AG09319 (cell line): ENCODE results near the gene ENHO.

ENCODE experiments used
- DNase-seq: peaks from one replicate; pipeline ENCODE4 v3.0.0-alpha.2; 2010; ENCODE audit warnings: low read depth; ENCODE audit errors: extremely low read depth
- TF ChIP-seq, protein P1 (sequence below): IDR thresholded peaks from 2 replicates; pipeline ENCODE4 v1.5.1; 2011; ENCODE audit warnings: low read depth, mild to moderate bottlenecking, inconsistent platforms, low read length, moderate library complexity

ENHO gene

DNA sequence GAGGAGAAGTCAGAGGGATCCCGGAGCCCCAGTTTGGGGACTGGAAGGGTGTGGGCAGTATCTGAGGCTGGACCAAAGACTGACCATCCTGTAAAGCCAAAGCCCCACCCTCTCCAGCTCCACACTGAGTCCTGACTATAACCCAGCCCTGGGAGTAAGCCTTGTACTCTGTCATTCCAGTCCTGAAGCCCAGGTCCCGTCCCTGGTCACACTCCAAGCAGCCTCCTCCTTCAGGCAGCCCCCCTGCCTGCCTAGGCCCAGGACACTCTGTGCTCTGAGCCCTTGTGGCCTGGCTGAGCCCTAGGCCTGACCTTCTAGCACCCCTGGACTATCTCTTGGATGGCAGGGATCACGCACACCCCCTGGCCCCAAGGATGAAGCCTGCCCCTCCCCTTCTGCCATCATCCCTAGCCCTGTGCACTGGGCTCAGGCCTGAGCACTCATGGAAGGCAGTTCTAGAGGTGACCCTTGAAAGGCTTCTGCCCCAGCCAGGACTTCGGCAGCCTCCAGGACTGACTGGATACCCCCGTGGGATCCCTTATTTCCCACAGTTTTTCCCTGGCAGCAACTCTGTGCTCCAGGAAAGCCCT, 28.0 kb upstream of the ENHO start:
- no peak for DNase-seq

DNA sequence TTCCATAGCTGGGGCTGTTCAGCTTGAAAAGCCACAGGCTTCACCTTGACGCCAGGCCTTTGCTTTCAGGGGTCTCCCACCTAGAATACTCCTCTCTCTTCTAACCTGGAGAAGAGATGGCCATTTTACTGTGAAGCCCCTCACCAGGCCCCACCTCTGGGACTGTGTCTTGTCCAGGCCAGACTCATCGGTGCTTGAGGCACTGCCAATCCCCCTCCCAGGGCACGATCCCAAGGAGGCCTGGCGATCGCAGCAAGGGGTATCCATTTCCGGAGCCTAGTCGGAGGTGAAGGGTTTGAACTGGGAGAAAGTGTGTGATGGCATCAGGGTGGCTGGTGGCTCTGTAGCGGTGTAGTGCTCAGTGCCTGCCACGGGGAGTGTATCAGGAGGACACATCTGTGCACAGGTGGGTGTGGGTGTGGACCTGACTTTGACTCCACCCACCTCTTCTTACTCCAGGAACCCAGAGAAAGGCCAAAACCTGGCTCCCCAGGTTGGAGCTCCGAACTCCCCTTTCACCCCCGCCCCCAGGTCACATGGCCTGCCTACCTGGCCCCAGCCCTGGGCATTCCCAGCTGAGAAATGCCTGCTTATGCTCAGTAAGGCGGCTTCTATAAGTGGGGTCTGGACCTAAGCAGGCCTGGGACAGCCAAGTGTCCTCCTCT, 27.4 kb upstream of the ENHO start:
- TF ChIP-seq, protein P1, sequence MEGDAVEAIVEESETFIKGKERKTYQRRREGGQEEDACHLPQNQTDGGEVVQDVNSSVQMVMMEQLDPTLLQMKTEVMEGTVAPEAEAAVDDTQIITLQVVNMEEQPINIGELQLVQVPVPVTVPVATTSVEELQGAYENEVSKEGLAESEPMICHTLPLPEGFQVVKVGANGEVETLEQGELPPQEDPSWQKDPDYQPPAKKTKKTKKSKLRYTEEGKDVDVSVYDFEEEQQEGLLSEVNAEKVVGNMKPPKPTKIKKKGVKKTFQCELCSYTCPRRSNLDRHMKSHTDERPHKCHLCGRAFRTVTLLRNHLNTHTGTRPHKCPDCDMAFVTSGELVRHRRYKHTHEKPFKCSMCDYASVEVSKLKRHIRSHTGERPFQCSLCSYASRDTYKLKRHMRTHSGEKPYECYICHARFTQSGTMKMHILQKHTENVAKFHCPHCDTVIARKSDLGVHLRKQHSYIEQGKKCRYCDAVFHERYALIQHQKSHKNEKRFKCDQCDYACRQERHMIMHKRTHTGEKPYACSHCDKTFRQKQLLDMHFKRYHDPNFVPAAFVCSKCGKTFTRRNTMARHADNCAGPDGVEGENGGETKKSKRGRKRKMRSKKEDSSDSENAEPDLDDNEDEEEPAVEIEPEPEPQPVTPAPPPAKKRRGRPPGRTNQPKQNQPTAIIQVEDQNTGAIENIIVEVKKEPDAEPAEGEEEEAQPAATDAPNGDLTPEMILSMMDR = no peak

More for the DNA sequence above, 28.0 kb upstream of the ENHO start:
- TF ChIP-seq, protein P1 = no peak

DNA sequence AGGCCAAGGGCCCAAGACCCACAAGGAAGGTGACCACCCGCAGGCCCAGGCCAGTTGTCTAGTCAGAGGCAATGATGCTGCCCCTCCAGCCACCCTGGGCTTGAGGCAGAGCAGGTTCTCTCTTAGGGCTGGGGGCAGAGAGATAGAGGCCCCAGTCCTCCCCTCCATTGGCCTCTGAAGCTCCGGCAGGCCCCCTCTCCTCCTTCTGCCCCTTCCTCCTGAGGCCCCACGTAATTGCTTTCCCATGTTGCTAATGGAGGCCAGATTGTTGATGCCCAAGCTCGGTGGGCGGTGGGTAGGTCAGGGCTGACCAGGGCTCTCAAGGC, 26.6 kb upstream of the ENHO start:
- TF ChIP-seq, protein P1 = no peak
- DNase-seq = no peak

More for the DNA sequence above, 27.4 kb upstream of the ENHO start:
- no peak for DNase-seq

- no peak for DNase-seq
- TF ChIP-seq, protein P1 = peak; percentile 97
Observed at GRCh38 chr9:34547960-34548611, 25.3 kb upstream of the ENHO start.

- TF ChIP-seq, protein P1 = peak; percentile 66
- DNase-seq = no peak
Observed at GRCh38 chr9:34546834-34547827, 24.3 kb upstream of the ENHO start.

DNA sequence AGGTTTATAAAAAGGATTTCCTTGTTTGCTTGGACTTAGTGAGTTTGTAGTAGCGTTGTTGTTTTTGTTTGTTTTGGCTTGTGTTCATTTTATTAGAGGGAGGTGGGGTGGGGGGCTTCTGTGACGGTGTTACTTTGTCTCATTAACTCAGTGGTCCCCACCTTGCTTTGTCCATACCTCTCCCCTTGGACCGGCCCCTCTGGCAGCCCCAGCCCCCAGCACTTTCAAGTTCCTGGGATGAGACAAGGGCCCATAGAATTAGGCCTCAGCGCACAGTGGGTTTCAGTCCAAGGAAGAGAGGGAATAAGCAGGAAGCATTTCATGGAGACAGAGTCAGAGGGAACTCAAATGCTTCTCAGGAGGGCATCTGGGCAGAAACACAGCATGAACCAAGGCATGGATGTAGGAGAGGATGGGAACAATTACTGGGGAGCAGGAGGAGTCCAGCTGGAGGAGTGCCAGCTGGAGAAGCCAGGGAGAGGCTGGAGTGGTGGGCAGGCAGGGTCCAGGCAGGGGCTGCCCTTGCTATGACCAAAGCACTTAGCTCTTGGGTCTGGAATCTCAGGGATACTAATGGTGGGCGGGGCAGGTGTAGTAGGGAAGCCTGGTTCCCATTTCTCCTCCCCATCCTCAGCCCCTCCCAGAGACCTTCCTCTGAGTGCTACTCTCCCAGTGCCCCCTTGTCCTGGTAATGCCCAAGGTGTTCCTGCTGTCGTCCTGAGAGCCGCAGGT, 23.5 kb upstream of the ENHO start:
- TF ChIP-seq, protein P1 = no peak
- no peak for DNase-seq
